SK-N-SH (cell line): Measurements from ENCODE around the gene CNTNAP2. TPM values are rescaled to one million over a fixed set of nuclear protein-coding genes. Genes with fewer than 3 reads are reported as not detected.

Experiments used
- CTCF ChIA-PET: fragments of 300-600, 350-600 bp; formaldehyde crosslinking; extraction: SDS; loops from one replicate; lab custom pipeline; 2021; lab: Yijun Ruan, JAX
- POLR2A ChIA-PET: fragments of 350-600 bp; sonication (Branson Sonifier 250); formaldehyde crosslinking; extraction: SDS; loops from one replicate; lab custom pipeline; 2020; ENCODE audit warnings: antibody characterized with exemption, inconsistent platforms; lab: Yijun Ruan, JAX
- DNase-seq: peaks from one replicate; pipeline ENCODE4 v3.0.0; 2012
- H2AFZ ChIP-seq: fragments of 200-600 bp; sonication (generic); 2 replicates; pipeline ENCODE4 v1.8.1; 2016; ENCODE audit warnings: antibody characterized with exemption, mild to moderate bottlenecking, low read depth
- H3F3A ChIP-seq: fragments of 200-600 bp; sonication (generic); replicated peaks from 2 replicates; pipeline ENCODE3; 2016; ENCODE audit warnings: antibody characterized with exemption, mild to moderate bottlenecking; ENCODE audit not compliant: insufficient read depth
- H3K27ac ChIP-seq, 2 experiments: fragments of 200-500 bp in 1 of 2; fragments of 200-600 bp in 1 of 2; sonication (Bioruptor generic) in 1 of 2; sonication (generic), shearing (Covaris generic) in 1 of 2; 2 replicates each; pipeline versions ENCODE4 v1.5.1 to v1.6.1; 2014 to 2016; ENCODE audit warnings: low read depth in 2 of 2, inconsistent platforms in 1 of 2, low read length in 1 of 2, mild to moderate bottlenecking in 1 of 2, mixed read lengths in 1 of 2
- H3K27me3 ChIP-seq: fragments of 200-600 bp; sonication (generic), shearing (Covaris generic); 2 replicates; pipeline ENCODE4 v1.6.1; 2016; ENCODE audit warnings: mixed run types; ENCODE audit not compliant: insufficient read depth
- H3K36me3 ChIP-seq, 2 experiments: fragments of 200-500 bp in 1 of 2; fragments of 200-600 bp in 1 of 2; sonication (Bioruptor generic) in 1 of 2; sonication (generic) in 1 of 2; replicated peaks in 1 of 2; 2 replicates each; pipeline versions ENCODE3 to v1.5.1; 2014 to 2016; ENCODE audit warnings: low read length in 1 of 2, mild to moderate bottlenecking in 1 of 2; ENCODE audit not compliant: insufficient read depth in 2 of 2, control insufficient read depth in 1 of 2
- H3K4me1 ChIP-seq, 2 experiments: fragments of 200-500 bp in 1 of 2; fragments of 200-600 bp in 1 of 2; sonication (Bioruptor generic) in 1 of 2; sonication (generic), shearing (Covaris generic) in 1 of 2; 2 replicates each; pipeline versions ENCODE4 v1.5.1 to v1.6.1; 2014 to 2016; ENCODE audit warnings: low read depth in 1 of 2, low read length in 1 of 2, mixed run types in 1 of 2; ENCODE audit not compliant: insufficient read depth in 2 of 2, control insufficient read depth in 1 of 2
- H3K4me2 ChIP-seq: fragments of 200-600 bp; sonication (generic), shearing (Covaris generic); 2 replicates; pipeline ENCODE4 v1.6.1; 2017; ENCODE audit warnings: mixed run types
- H3K4me3 ChIP-seq, 2 experiments: fragments of 200-500 bp in 1 of 2; fragments of 200-600 bp in 1 of 2; sonication (Bioruptor generic) in 1 of 2; sonication (generic), shearing (Covaris generic) in 1 of 2; 2 replicates each; pipeline versions ENCODE4 v1.5.1 to v1.8.1; 2014 to 2016; ENCODE audit warnings: low read depth in 2 of 2, inconsistent platforms in 1 of 2, low read length in 1 of 2, mild to moderate bottlenecking in 1 of 2, mixed read lengths in 1 of 2, moderate library complexity in 1 of 2
- H3K79me2 ChIP-seq: fragments of 200-600 bp; sonication (generic); 2 replicates; pipeline ENCODE4 v1.8.1; 2017; ENCODE audit warnings: mild to moderate bottlenecking; ENCODE audit not compliant: insufficient read depth
- H3K9ac ChIP-seq: fragments of 200-600 bp; sonication (generic); 2 replicates; pipeline ENCODE4 v1.6.1; 2017; ENCODE audit warnings: mixed run types
- H3K9me2 ChIP-seq: fragments of 200-600 bp; sonication (generic); 2 replicates; pipeline ENCODE4 v1.6.1; 2017; ENCODE audit warnings: mixed run types
- H3K9me3 ChIP-seq: fragments of 200-600 bp; sonication (generic); 2 replicates; pipeline ENCODE4 v1.6.1; 2017; ENCODE audit warnings: mixed run types, mild to moderate bottlenecking, moderate library complexity
- H4K20me1 ChIP-seq: fragments of 200-600 bp; sonication (generic); 2 replicates; pipeline ENCODE4 v1.6.1; 2017; ENCODE audit warnings: mild to moderate bottlenecking, mixed run types; ENCODE audit not compliant: insufficient read depth
- ELF1 ChIP-seq: IDR thresholded peaks from 2 replicates; pipeline ENCODE4 v1.4.0; 2012
- EZH2phosphoT487 ChIP-seq: fragments of 200-600 bp; sonication (generic); IDR thresholded peaks from 2 replicates; pipeline ENCODE4 v1.6.1; 2017; ENCODE audit warnings: low read depth, mixed run types, mild to moderate bottlenecking, antibody characterized with exemption, moderate library complexity, borderline replicate concordance
- FOXM1 ChIP-seq: IDR thresholded peaks from 2 replicates; pipeline ENCODE4 v1.4.0; 2012; ENCODE audit warnings: low read depth, mild to moderate bottlenecking
- GABPA ChIP-seq: IDR thresholded peaks from 2 replicates; pipeline ENCODE4 v1.4.0; 2012; ENCODE audit warnings: low read depth, mild to moderate bottlenecking
- MEF2A ChIP-seq: IDR thresholded peaks from 2 replicates; pipeline ENCODE4 v1.4.0; 2012; ENCODE audit warnings: low read depth, borderline replicate concordance
- NRF1 ChIP-seq: IDR thresholded peaks from 2 replicates; pipeline ENCODE4 v1.6.1; 2012; ENCODE audit warnings: low read depth, mild to moderate bottlenecking, low read length
- POLR2AphosphoS5 ChIP-seq: IDR thresholded peaks from 2 replicates; pipeline ENCODE4 v1.6.1; 2012; ENCODE audit warnings: low read depth, low read length
- RCOR1 ChIP-seq: fragments of 150-350 bp; IDR thresholded peaks from 2 replicates; pipeline ENCODE4 v1.6.1; 2017; ENCODE audit warnings: antibody characterized with exemption, low read length
- RFX5 ChIP-seq: IDR thresholded peaks from 2 replicates; pipeline ENCODE4 v1.6.1; 2012; ENCODE audit warnings: mild to moderate bottlenecking, improper control_type of control experiment, low read length
- SMC3 ChIP-seq: IDR thresholded peaks from 2 replicates; pipeline ENCODE4 v1.6.1; 2012; ENCODE audit warnings: low read depth, low read length, improper control_type of control experiment
- TAF1 ChIP-seq: IDR thresholded peaks from 2 replicates; pipeline ENCODE4 v1.6.1; 2012; ENCODE audit warnings: low read depth, mild to moderate bottlenecking, low read length, moderate library complexity, borderline replicate concordance
- WGBS: methylation state at CpG from one replicate; pipeline ENCODE4 v1.1.6; 2017; ENCODE audit warnings: low lambda C conversion rate; 5-methylcytosine and 5-hydroxymethylcytosine counted together
- polyA plus RNA-seq, 3 experiments: library from polyadenylated mRNA; depleted of rRNA; stranded (reverse); fragments of >200 nt; gene quantifications; 2 replicates each; pipeline ENCODE4 v1.2.3, GENCODE V29; 2012
- TF ChIP-seq, protein P1 (sequence below): IDR thresholded peaks from 2 replicates; pipeline ENCODE4 v1.4.0; 2012; ENCODE audit warnings: low read depth, borderline replicate concordance
- TF ChIP-seq, protein P2 (sequence below): IDR thresholded peaks from 2 replicates; pipeline ENCODE4 v1.4.0; 2012; ENCODE audit warnings: low read depth

CNTNAP2 gene
- polyA plus RNA-seq, 1 of the 3 experiments (the other 2 are of a cell fraction): 3.4 TPM

DNA sequence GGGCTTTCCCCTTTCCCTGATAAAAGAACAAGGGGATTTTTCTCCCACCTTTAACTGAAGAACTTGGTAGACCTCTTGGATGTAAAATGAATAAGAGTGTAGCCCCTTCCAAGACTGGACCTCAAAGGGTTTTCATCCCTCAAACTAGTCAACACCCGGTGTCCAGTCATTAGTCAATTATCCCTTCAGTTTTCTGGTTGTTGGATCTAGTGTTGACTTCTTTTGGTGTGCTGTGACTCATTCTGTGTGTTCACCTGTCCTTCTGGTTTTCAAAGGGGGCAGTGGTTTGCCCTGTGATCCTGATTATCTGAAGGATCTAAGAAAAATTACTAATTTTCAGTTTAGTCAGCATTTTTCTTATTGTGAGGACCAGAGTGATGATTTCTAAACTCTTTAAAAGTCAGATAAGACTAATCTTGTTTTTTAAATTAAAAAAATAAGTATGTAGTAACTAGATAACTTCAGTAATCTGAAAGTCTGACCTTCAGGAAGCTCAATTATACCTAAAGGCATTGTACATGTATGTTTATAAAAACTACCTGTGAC, 583.5 kb downstream of the CNTNAP2 start:
- POLR2A ChIA-PET: no interaction called here
- no peaks in the 10 kb centered on the region for H3K36me3 ChIP-seq
- no peaks in the 10 kb centered on the region for H3K9me3 ChIP-seq
- no peak overlapping the region for H2AFZ ChIP-seq
- H3K9me2 ChIP-seq: no peaks in the 10 kb centered on the region; the same call in 1 of the 2 replicates
- H3K27ac ChIP-seq: no peak overlapping the region
- TF ChIP-seq NRF1 (no peak), RFX5 (no peak), ELF1 (no peak), SMC3 (no peak), RCOR1 (no peak), MEF2A (no peak), EZH2phosphoT487 (no peak), POLR2AphosphoS5 (no peak), TAF1 (no peak)
- TF ChIP-seq, protein P1, sequence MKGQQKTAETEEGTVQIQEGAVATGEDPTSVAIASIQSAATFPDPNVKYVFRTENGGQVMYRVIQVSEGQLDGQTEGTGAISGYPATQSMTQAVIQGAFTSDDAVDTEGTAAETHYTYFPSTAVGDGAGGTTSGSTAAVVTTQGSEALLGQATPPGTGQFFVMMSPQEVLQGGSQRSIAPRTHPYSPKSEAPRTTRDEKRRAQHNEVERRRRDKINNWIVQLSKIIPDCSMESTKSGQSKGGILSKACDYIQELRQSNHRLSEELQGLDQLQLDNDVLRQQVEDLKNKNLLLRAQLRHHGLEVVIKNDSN: no peak
- TF ChIP-seq, protein P2, sequence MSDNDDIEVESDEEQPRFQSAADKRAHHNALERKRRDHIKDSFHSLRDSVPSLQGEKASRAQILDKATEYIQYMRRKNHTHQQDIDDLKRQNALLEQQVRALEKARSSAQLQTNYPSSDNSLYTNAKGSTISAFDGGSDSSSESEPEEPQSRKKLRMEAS: no peak
- 35% methylated on average over 1 of the region's 1 CpG for WGBS
- no peaks in the 10 kb centered on the region for H3K79me2 ChIP-seq
- no peaks in the 10 kb centered on the region for H3F3A ChIP-seq
- H3K9ac ChIP-seq: no peak overlapping the region
- no peak overlapping the region for H3K4me3 ChIP-seq
- no peak overlapping the region for H3K4me2 ChIP-seq
- no peaks in the 10 kb centered on the region; a peak in 1 of 4 replicates for H3K4me1 ChIP-seq
- no peak for DNase-seq
- CTCF ChIA-PET: no interaction called here
- no peaks in the 10 kb centered on the region for H4K20me1 ChIP-seq
- no peaks in the 10 kb centered on the region for H3K27me3 ChIP-seq

DNA sequence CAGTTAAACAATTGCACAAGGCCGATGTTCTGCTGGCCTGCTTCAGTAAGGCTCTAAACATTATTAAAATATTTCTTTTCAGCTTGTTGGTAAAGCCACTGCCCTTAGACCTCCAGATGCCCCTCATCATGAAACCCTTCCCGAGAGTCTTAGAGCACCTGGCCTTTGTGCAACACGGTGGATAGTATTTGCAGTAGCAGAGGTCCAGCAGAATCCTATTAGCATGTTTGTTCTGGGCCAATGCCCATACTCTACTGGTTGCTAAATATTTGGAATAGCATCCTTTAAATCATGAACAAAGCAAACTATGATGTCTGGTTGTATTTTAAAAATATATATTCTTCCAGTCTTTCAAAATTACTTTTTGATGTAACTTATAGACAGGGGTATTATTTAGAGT, 584.6 kb downstream of the CNTNAP2 start:
- no peak for TF ChIP-seq GABPA
- TF ChIP-seq EZH2phosphoT487: no peak
- no peak for TF ChIP-seq FOXM1
- no peak for TF ChIP-seq MEF2A
- H3K36me3 ChIP-seq: no peaks in the 10 kb centered on the region
- no peak overlapping the region for H2AFZ ChIP-seq
- H3K27me3 ChIP-seq: no peaks in the 10 kb centered on the region
- no peaks in the 10 kb centered on the region; a peak in 1 of 4 replicates for H3K4me1 ChIP-seq
- DNase-seq: no peak
- no peak overlapping the region for H3K27ac ChIP-seq
- CTCF ChIA-PET: no interaction called here
- POLR2A ChIA-PET: no interaction called here
- H3K79me2 ChIP-seq: no peaks in the 10 kb centered on the region
- WGBS: 27% methylated on average over 3 of the region's 3 CpGs
- H3K9ac ChIP-seq: no peak overlapping the region
- no peaks in the 10 kb centered on the region for H4K20me1 ChIP-seq
- H3K4me3 ChIP-seq: no peak overlapping the region
- no peaks in the 10 kb centered on the region; the same call in 1 of the 2 replicates for H3K9me2 ChIP-seq
- H3K9me3 ChIP-seq: no peaks in the 10 kb centered on the region
- no peaks in the 10 kb centered on the region for H3F3A ChIP-seq
- H3K4me2 ChIP-seq: no peak overlapping the region
